ENCODE measurements around the gene UMOD. TPM values are rescaled to one million over a fixed set of nuclear protein-coding genes. Genes with fewer than 3 reads are reported as not detected.

UMOD gene
- total RNA-seq, 1 experiment from 2014 or later: not detected

DNA sequence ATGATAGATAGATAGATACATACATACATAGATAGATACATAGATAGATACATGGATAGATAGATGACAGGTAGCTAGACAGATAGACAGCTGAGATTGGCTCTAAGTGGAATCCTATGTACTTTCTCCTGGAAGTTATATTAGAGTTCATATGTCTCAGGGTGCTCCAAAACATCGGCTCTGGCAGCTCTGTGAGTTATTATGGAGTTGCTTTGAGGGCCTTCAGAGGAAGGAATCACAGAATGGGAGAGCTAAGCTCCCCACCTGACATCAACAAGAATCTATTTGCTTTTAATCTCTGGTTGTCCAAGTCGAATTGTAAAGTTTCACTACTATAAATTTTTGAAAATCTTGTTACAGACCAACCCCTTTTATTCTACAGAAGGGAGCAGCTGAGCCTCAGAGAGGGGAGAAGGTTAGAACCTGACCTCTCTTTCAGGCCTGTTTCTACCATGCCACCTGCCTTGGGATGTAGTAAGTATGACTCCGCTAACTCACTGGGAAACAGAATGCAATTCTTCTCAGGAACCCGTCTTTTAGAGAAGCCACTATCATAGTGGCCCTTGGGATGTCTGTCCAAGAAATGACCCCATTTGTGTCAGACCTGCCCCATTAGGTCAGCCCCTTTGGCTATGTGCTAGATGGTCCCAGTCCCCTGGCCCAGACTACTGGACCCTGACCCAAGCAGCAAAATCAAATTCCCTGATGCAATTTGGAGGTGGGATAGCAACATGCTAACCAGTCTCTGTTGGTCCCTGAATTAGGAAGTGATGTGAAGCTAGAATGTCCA, 43.5 kb downstream of the UMOD start:
- Histone ChIP-seq H3K9me3 (ENCODE audit: low read length) (no peaks in the 10 kb centered on the region), H3K4me3 (ENCODE audit: low read length) (no peak overlapping the region), H4K20me1 (ENCODE audit: insufficient read depth, low read depth, low read length) (no peaks in the 10 kb centered on the region), H3K4me2 (ENCODE audit: low read depth, low read length, poor library complexity, severe bottlenecking) (no peak overlapping the region), H3K79me2 (ENCODE audit: low read length) (no peaks in the 10 kb centered on the region), H3K9me2 (replicated peaks; ENCODE audit: insufficient read depth, low read length) (0 out of 2 replicates have a peak, but pooled peaks cover 4% of the 10 kb centered on the region), H3K27ac (ENCODE audit: low read length) (no peak overlapping the region), H3K27me3 (ENCODE audit: low read length) (no peaks in the 10 kb centered on the region), H2AFZ (ENCODE audit: low read length) (no peak overlapping the region), H3K9ac (ENCODE audit: low read length) (no peak overlapping the region), H3K36me3 (ENCODE audit: insufficient read depth, low read length) (no peaks in the 10 kb centered on the region), H3K4me1 (ENCODE audit: low read length) (no peaks in the 10 kb centered on the region)
- DNase-seq: no peak

DNA sequence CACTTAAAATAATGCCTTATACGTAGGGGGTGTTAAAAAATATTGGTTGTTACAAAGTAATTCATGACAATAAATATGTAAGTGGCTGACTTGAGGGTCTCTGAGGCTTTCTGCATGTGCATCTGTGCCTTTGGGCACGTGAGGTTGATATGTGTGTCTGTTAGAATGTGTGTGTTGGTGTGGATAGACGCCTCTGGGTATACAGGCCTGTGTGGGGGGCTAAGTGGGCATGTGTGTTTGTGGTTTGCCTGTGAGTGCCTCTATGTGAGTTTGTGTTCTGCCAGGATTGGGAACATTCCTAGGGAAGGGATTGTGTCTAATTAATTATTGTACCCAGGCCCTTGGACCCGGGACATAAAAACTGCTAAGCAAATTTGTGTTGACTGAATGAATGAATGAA, 44.2 kb downstream of the UMOD start:
- no peaks in the 10 kb centered on the region for H4K20me1 ChIP-seq (ENCODE audit: insufficient read depth, low read depth, low read length)
- no peak for DNase-seq
- no peak overlapping the region for H3K4me3 ChIP-seq (ENCODE audit: low read length)
- no peaks in the 10 kb centered on the region for H3K36me3 ChIP-seq (ENCODE audit: insufficient read depth, low read length)
- H3K4me2 ChIP-seq (ENCODE audit: low read depth, low read length, poor library complexity, severe bottlenecking): no peak overlapping the region
- no peaks in the 10 kb centered on the region for H3K4me1 ChIP-seq (ENCODE audit: low read length)
- H3K9me2 ChIP-seq (replicated peaks; ENCODE audit: insufficient read depth, low read length): no peaks in the 10 kb centered on the region
- H3K9me3 ChIP-seq (ENCODE audit: low read length): no peaks in the 10 kb centered on the region
- no peak overlapping the region for H3K27ac ChIP-seq (ENCODE audit: low read length)
- no peak overlapping the region for H2AFZ ChIP-seq (ENCODE audit: low read length)
- H3K27me3 ChIP-seq (ENCODE audit: low read length): no peaks in the 10 kb centered on the region
- H3K79me2 ChIP-seq (ENCODE audit: low read length): no peaks in the 10 kb centered on the region
- no peak overlapping the region for H3K9ac ChIP-seq (ENCODE audit: low read length)

DNA sequence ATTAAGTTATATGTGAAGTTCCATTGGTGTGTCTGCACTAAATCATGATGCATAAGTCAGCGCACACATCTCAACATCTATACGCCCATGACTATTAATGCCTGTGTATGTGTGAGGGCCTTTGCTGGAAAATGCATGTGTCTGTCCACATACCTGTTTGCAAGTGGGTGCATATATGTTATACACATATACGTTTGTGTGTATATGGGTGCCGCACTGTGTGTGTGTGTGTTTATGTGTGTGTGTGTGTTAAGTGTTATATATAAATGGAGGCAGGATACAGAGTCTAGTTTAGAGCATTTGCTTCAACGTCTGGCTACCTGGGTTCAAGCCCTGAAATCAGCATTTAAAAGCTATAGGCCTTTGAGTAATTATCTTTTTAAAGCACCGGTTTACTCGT, 44.7 kb downstream of the UMOD start:
- Histone ChIP-seq H3K9ac (ENCODE audit: low read length) (no peak overlapping the region), H3K27me3 (ENCODE audit: low read length) (no peaks in the 10 kb centered on the region), H3K9me3 (ENCODE audit: low read length) (no peaks in the 10 kb centered on the region), H3K4me3 (ENCODE audit: low read length) (no peak overlapping the region), H3K36me3 (ENCODE audit: insufficient read depth, low read length) (no peaks in the 10 kb centered on the region), H3K27ac (ENCODE audit: low read length) (no peak overlapping the region), H3K4me2 (ENCODE audit: low read depth, low read length, poor library complexity, severe bottlenecking) (no peak overlapping the region), H3K4me1 (ENCODE audit: low read length) (no peaks in the 10 kb centered on the region), H3K79me2 (ENCODE audit: low read length) (no peaks in the 10 kb centered on the region), H2AFZ (ENCODE audit: low read length) (no peak overlapping the region), H4K20me1 (ENCODE audit: insufficient read depth, low read depth, low read length) (no peaks in the 10 kb centered on the region), H3K9me2 (replicated peaks; ENCODE audit: insufficient read depth, low read length) (no peaks in the 10 kb centered on the region)
- DNase-seq: no peak

DNA sequence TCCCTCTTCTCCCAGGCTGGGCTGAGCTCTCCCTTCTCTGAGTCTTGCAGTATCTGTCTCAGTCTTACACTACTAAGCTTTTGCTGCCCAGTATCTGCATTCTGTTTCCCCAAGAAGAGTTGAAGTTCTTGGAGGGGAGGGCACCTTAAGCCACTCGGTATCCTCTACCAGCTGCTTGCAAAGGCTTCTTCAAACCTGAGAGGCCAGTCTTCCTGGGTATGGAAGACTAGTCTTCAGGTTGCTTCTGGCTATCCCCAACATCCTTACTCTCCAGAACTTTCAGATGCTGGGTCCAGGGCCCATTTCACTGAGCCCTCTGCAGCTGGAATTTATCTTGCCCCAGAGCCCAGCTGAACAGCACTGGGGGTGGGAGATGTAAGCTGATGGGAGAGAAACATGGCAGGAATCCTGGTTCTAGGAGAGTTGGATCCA, 45.3 kb downstream of the UMOD start:
- no peak overlapping the region for H3K4me3 ChIP-seq (ENCODE audit: low read length)
- H3K36me3 ChIP-seq (ENCODE audit: insufficient read depth, low read length): no peaks in the 10 kb centered on the region
- no peak overlapping the region for H3K27ac ChIP-seq (ENCODE audit: low read length)
- no peaks in the 10 kb centered on the region for H3K4me1 ChIP-seq (ENCODE audit: low read length)
- no peak overlapping the region for H3K4me2 ChIP-seq (ENCODE audit: low read depth, low read length, poor library complexity, severe bottlenecking)
- no peaks in the 10 kb centered on the region for H3K9me3 ChIP-seq (ENCODE audit: low read length)
- no peaks in the 10 kb centered on the region for H4K20me1 ChIP-seq (ENCODE audit: insufficient read depth, low read depth, low read length)
- H2AFZ ChIP-seq (ENCODE audit: low read length): no peak overlapping the region
- no peak for DNase-seq
- no peaks in the 10 kb centered on the region for H3K27me3 ChIP-seq (ENCODE audit: low read length)
- H3K79me2 ChIP-seq (ENCODE audit: low read length): no peaks in the 10 kb centered on the region
- no peak overlapping the region for H3K9ac ChIP-seq (ENCODE audit: low read length)
- H3K9me2 ChIP-seq (replicated peaks; ENCODE audit: insufficient read depth, low read length): no peaks in the 10 kb centered on the region

DNA sequence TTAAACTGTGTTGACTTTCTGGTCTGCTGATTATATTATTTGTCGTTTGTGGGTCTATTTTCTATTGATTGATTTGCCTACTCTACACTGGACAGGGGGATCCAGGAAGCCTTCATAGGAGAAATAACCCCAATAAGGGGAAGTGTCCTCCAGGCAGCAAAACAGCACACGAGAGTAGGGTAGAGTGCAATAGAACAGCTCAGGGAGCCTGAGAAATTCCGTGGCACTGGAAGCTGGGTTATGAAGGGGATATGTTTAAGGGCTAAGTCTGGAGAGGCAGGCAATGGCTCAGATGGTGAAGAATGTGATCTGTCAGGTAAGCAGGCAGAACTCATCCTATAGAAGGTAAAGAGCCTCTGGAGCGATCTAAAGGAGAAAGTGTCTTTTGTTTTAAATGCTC, 46.1 kb downstream of the UMOD start:
- H3K79me2 ChIP-seq (ENCODE audit: low read length): no peaks in the 10 kb centered on the region
- no peak overlapping the region for H3K4me3 ChIP-seq (ENCODE audit: low read length)
- no peak for DNase-seq
- H3K4me2 ChIP-seq (ENCODE audit: low read depth, low read length, poor library complexity, severe bottlenecking): no peak overlapping the region
- H3K27me3 ChIP-seq (ENCODE audit: low read length): no peaks in the 10 kb centered on the region
- no peak overlapping the region for H2AFZ ChIP-seq (ENCODE audit: low read length)
- no peak overlapping the region for H3K27ac ChIP-seq (ENCODE audit: low read length)
- no peaks in the 10 kb centered on the region for H3K9me2 ChIP-seq (replicated peaks; ENCODE audit: insufficient read depth, low read length)
- no peaks in the 10 kb centered on the region for H3K36me3 ChIP-seq (ENCODE audit: insufficient read depth, low read length)
- no peak overlapping the region for H3K9ac ChIP-seq (ENCODE audit: low read length)
- no peaks in the 10 kb centered on the region for H3K4me1 ChIP-seq (ENCODE audit: low read length)
- H3K9me3 ChIP-seq (ENCODE audit: low read length): no peaks in the 10 kb centered on the region
- no peaks in the 10 kb centered on the region for H4K20me1 ChIP-seq (ENCODE audit: insufficient read depth, low read depth, low read length)

DNA sequence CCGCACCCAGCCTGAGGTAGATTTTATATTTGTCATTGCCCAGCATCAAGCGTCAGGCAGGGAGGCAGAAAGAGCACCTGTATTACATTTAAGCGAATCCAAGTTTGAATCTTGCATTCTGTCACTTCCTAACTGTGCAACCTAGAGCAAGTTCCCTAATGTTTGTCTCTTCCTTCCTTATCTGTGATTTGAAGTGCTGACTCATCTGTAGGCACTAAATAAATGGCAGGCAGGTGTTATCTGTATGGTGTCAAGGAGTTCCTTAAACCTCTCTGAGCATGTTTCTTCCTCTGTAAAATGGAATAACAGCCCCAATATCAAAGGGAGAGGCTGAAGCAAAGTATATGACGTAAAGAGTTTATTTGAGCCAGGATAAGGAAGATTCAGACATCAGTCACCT, 49.5 kb downstream of the UMOD start:
- no peaks in the 10 kb centered on the region for H3K4me1 ChIP-seq (ENCODE audit: low read length)
- H3K36me3 ChIP-seq (ENCODE audit: insufficient read depth, low read length): no peaks in the 10 kb centered on the region
- no peak overlapping the region for H3K4me2 ChIP-seq (ENCODE audit: low read depth, low read length, poor library complexity, severe bottlenecking)
- no peak for DNase-seq
- H3K27me3 ChIP-seq (ENCODE audit: low read length): no peaks in the 10 kb centered on the region
- no peak overlapping the region for H2AFZ ChIP-seq (ENCODE audit: low read length)
- no peak overlapping the region for H3K4me3 ChIP-seq (ENCODE audit: low read length)
- no peak overlapping the region for H3K9ac ChIP-seq (ENCODE audit: low read length)
- H3K9me2 ChIP-seq (replicated peaks; ENCODE audit: insufficient read depth, low read length): no peaks in the 10 kb centered on the region
- H4K20me1 ChIP-seq (ENCODE audit: insufficient read depth, low read depth, low read length): no peaks in the 10 kb centered on the region
- H3K79me2 ChIP-seq (ENCODE audit: low read length): no peaks in the 10 kb centered on the region
- no peak overlapping the region for H3K27ac ChIP-seq (ENCODE audit: low read length)
- H3K9me3 ChIP-seq (ENCODE audit: low read length): no peaks in the 10 kb centered on the region

DNA sequence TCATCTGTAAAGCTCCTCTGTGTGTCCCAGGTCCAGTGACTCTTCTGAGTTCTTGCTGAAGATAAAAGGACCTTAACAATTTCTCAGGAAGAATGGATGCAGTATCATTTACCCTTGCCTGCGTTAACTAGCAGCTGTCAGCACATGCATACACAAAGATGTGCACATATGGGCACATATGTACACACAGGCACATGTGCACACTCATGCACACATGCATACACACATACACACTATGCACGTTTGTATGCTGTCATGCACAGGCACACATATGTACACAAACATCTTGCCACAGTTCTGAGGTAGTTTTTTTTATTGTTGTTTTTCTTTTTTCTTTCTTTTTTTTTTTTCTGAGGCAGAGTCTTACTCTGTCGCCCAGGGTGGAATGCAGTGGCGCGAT, 50.1 kb downstream of the UMOD start:
- no peak for DNase-seq
- H2AFZ ChIP-seq (ENCODE audit: low read length): no peak overlapping the region
- no peak overlapping the region for H3K27ac ChIP-seq (ENCODE audit: low read length)
- no peaks in the 10 kb centered on the region for H3K9me2 ChIP-seq (replicated peaks; ENCODE audit: insufficient read depth, low read length)
- no peaks in the 10 kb centered on the region for H3K27me3 ChIP-seq (ENCODE audit: low read length)
- no peaks in the 10 kb centered on the region for H3K36me3 ChIP-seq (ENCODE audit: insufficient read depth, low read length)
- H3K4me1 ChIP-seq (ENCODE audit: low read length): no peaks in the 10 kb centered on the region
- H3K4me3 ChIP-seq (ENCODE audit: low read length): no peak overlapping the region
- no peak overlapping the region for H3K4me2 ChIP-seq (ENCODE audit: low read depth, low read length, poor library complexity, severe bottlenecking)
- no peaks in the 10 kb centered on the region for H3K9me3 ChIP-seq (ENCODE audit: low read length)
- H3K9ac ChIP-seq (ENCODE audit: low read length): no peak overlapping the region
- H3K79me2 ChIP-seq (ENCODE audit: low read length): no peaks in the 10 kb centered on the region
- H4K20me1 ChIP-seq (ENCODE audit: insufficient read depth, low read depth, low read length): no peaks in the 10 kb centered on the region

DNA sequence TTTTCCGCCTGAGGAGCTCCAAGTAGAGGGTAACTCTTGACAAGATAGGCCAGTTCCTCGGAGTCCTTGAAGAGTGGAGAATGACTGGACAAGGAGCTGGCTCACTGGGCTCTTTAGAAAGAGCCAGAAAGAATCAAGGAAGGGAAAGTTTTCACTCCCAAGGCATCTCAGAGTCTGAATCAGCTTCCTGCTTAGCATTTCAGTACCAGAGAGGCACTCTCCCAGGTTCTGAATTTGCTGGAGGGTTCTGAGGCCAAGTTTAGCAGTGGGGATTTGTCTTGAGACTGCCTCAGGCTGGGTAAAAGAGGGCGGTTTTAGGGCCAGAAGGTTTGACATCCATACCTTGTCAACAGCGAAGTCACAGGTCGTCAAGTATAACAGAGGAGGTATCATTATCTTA, 50.7 kb downstream of the UMOD start:
- Histone ChIP-seq H4K20me1 (ENCODE audit: insufficient read depth, low read depth, low read length) (no peaks in the 10 kb centered on the region), H3K4me3 (ENCODE audit: low read length) (no peak overlapping the region), H3K4me2 (ENCODE audit: low read depth, low read length, poor library complexity, severe bottlenecking) (no peak overlapping the region), H2AFZ (ENCODE audit: low read length) (no peak overlapping the region), H3K9me2 (replicated peaks; ENCODE audit: insufficient read depth, low read length) (no peaks in the 10 kb centered on the region), H3K36me3 (ENCODE audit: insufficient read depth, low read length) (no peaks in the 10 kb centered on the region), H3K9ac (ENCODE audit: low read length) (no peak overlapping the region), H3K4me1 (ENCODE audit: low read length) (no peaks in the 10 kb centered on the region), H3K79me2 (ENCODE audit: low read length) (no peaks in the 10 kb centered on the region), H3K27me3 (ENCODE audit: low read length) (no peaks in the 10 kb centered on the region), H3K9me3 (ENCODE audit: low read length) (no peaks in the 10 kb centered on the region), H3K27ac (ENCODE audit: low read length) (no peak overlapping the region)
- DNase-seq: no peak
